B cell (primary cell): ENCODE data around the gene KRTAP1-4. TPM values are rescaled to one million over a fixed set of nuclear protein-coding genes. Genes with fewer than 3 reads are reported as not detected.

Experiments
- ATAC-seq: fragments of 200-7000 bp; cut with Tn5 transposase; one replicate; pipeline ENCODE4 v1.10.0; 2021; ENCODE audit warnings: low read depth, mild to moderate bottlenecking, moderate number of reproducible peaks, moderate library complexity
- CTCF ChIA-PET: fragments of 350-600 bp; sonication (Branson Sonifier 250); formaldehyde crosslinking; loops from one replicate; lab custom pipeline; 2021; ENCODE audit warnings: antibody characterized with exemption, inconsistent platforms; lab: Charles Lee
- POLR2A ChIA-PET: fragments of 350-600 bp; sonication (Branson Sonifier 250); formaldehyde crosslinking; loops from one replicate; lab custom pipeline; 2021; ENCODE audit warnings: antibody characterized with exemption; lab: Charles Lee
- DNase-seq: peaks from one replicate; pipeline ENCODE4 v3.0.0; 2013
- H2AFZ ChIP-seq: 2 replicates; pipeline ENCODE4 v1.6.1; 2012; ENCODE audit warnings: mild to moderate bottlenecking, low read depth, low read length; ENCODE audit not compliant: insufficient read depth, poor library complexity, severe bottlenecking
- H3K27ac ChIP-seq, 2 donors: 1 replicate in 1 of 2; 2 replicates in 1 of 2; pipeline ENCODE4 v1.5.1; 2012 to 2013; ENCODE audit warnings: low read length in 2 of 2, mild to moderate bottlenecking in 2 of 2, moderate library complexity in 1 of 2
- H3K27me3 ChIP-seq, 4 experiments: fragments of 200-600 bp in 1 of 4; sonication (generic) in 1 of 4; replicated peaks in 1 of 4; 1 replicate in 2 of 4; 2 replicates in 2 of 4; pipeline versions ENCODE4 v1.6.1 to v1.7.0; 2013 to 2016; ENCODE audit warnings: low read length in 3 of 4, mild to moderate bottlenecking in 2 of 4, mixed read lengths in 1 of 4, moderate library complexity in 1 of 4; ENCODE audit not compliant: insufficient read depth in 4 of 4, control insufficient read depth in 3 of 4; ENCODE audit errors: control extremely low read depth in 1 of 4
- H3K36me3 ChIP-seq, 2 experiments: replicated peaks in 1 of 2; 1 replicate in 1 of 2; 2 replicates in 1 of 2; pipeline versions ENCODE4 v1.6.1 to v1.7.1; 2013; ENCODE audit warnings: low read length in 1 of 2; ENCODE audit not compliant: insufficient read depth in 2 of 2, control insufficient read depth in 1 of 2; ENCODE audit errors: control extremely low read depth in 1 of 2, extremely low read depth in 1 of 2
- H3K4me1 ChIP-seq, 2 donors: fragments of 200-600 bp in 1 of 2; sonication (generic) in 1 of 2; 1 replicate in 1 of 2; 2 replicates in 1 of 2; pipeline versions ENCODE4 v1.5.1 to v1.6.1; 2013 to 2017; ENCODE audit warnings: low read length in 2 of 2; ENCODE audit not compliant: control insufficient read depth in 2 of 2, insufficient read depth in 2 of 2
- H3K4me2 ChIP-seq: replicated peaks from 2 replicates; pipeline ENCODE3; 2012; ENCODE audit warnings: mild to moderate bottlenecking, low read depth, low read length; ENCODE audit not compliant: poor library complexity, severe bottlenecking
- H3K4me3 ChIP-seq, 5 experiments: fragments of 200-600 bp in 1 of 5; sonication (generic) in 1 of 5; 1 replicate in 3 of 5; 2 replicates in 2 of 5; pipeline versions ENCODE4 v1.5.1 to v1.7.0; 2011 to 2016; ENCODE audit warnings: low read length in 4 of 5, mild to moderate bottlenecking in 4 of 5, low read depth in 2 of 5, control low read depth in 1 of 5, moderate library complexity in 1 of 5; ENCODE audit not compliant: insufficient read depth in 1 of 5; ENCODE audit errors: control extremely low read depth in 1 of 5, extremely low read depth in 1 of 5
- H3K79me2 ChIP-seq: fragments of 200-600 bp; sonication (generic); one replicate; pipeline ENCODE4 v1.6.0; 2016; ENCODE audit warnings: low read length; ENCODE audit not compliant: control insufficient read depth, insufficient read depth
- H3K9ac ChIP-seq: fragments of 200-600 bp; sonication (generic); 2 replicates; pipeline ENCODE4 v1.6.1; 2017; ENCODE audit warnings: mild to moderate bottlenecking, low read length, moderate library complexity
- H3K9me3 ChIP-seq, 3 donors: one replicate each; pipeline versions ENCODE4 v1.6.1 to v1.7.1; 2013; ENCODE audit warnings: low read length in 2 of 3; ENCODE audit not compliant: control insufficient read depth in 2 of 3, insufficient read depth in 1 of 3; ENCODE audit errors: control extremely low read depth in 1 of 3
- H4K20me1 ChIP-seq: 2 replicates; pipeline ENCODE4 v1.6.0; 2012; ENCODE audit warnings: mild to moderate bottlenecking, low read length; ENCODE audit not compliant: insufficient read depth, control insufficient read depth, poor library complexity, severe bottlenecking
- H3K27ac Mint-ChIP-seq: one replicate; pipeline ENCODE4 v1.8.0; 2021; ENCODE audit warnings: mixed read lengths
- H3K27me3 Mint-ChIP-seq: one replicate; pipeline ENCODE4 v1.8.0; 2021; ENCODE audit warnings: mixed read lengths
- H3K4me1 Mint-ChIP-seq: one replicate; pipeline ENCODE4 v1.8.0; 2021; ENCODE audit warnings: mixed read lengths
- H3K4me3 Mint-ChIP-seq: one replicate; pipeline ENCODE4 v1.8.0; 2021; ENCODE audit warnings: mixed read lengths
- H3K9me3 Mint-ChIP-seq: one replicate; pipeline ENCODE4 v1.8.0; 2022; ENCODE audit warnings: mixed read lengths; ENCODE audit not compliant: insufficient read depth
- CTCF ChIP-seq: fragments of 200-600 bp; IDR thresholded peaks from one replicate; pipeline ENCODE4 v1.8.0; 2022; ENCODE audit warnings: antibody characterized with exemption, mild to moderate bottlenecking
- EZH2 ChIP-seq: IDR thresholded peaks from 2 replicates; pipeline ENCODE4 v1.6.1; 2012; ENCODE audit warnings: borderline replicate concordance, low read depth, mild to moderate bottlenecking, moderate library complexity, low read length; ENCODE audit not compliant: insufficient read depth, poor library complexity, severe bottlenecking
- WGBS: methylation state at CpG from one replicate; pipeline ENCODE4 v1.1.5; 2013; ENCODE audit warnings: missing lambda C conversion rate; ENCODE audit not compliant: insufficient coverage; 5-methylcytosine and 5-hydroxymethylcytosine counted together
- intact Hi-C: fragments of 100-400 bp; cut with micrococcal nuclease; formaldehyde crosslinking; loops from one replicate; pipeline ENCODE4 v1.10.0; 2022
- polyA plus RNA-seq: library from polyadenylated mRNA; depleted of rRNA; stranded (reverse); fragments of >200 nt; gene quantifications from 2 replicates; pipeline ENCODE4 v1.2.3, GENCODE V29; 2012
- total RNA-seq, 2 donors: library from RNA; stranded (reverse); fragments of 120-200 nt in 1 of 2; gene quantifications; 1 replicate in 1 of 2; 2 replicates in 1 of 2; pipeline versions ENCODE4 v1.2.3 to v1.2.4, GENCODE V29; 2013 to 2022

The KRTAP1-4 gene
- total and polyA plus RNA-seq, 2 donors (not counting 1 experiment from before 2014, with no cell fraction given): not detected

- H3K27ac ChIP-seq: no peak overlapping the region
- H3K4me3 ChIP-seq: no peak overlapping the region
- peaks cover 0 to 2% (median under 1%) of the 10 kb centered on the region in 3 donors for H3K9me3 ChIP-seq
- no peaks in the 10 kb centered on the region for H4K20me1 ChIP-seq
- TF ChIP-seq CTCF (no peak), EZH2 (no peak)
- H3K9me3 Mint-ChIP-seq: no peaks in the 10 kb centered on the region
- no peaks in the 10 kb centered on the region for H3K27me3 ChIP-seq
- no peaks in the 10 kb centered on the region for H3K36me3 ChIP-seq
- no peaks in the 10 kb centered on the region for H3K4me1 Mint-ChIP-seq
- no peaks in the 10 kb centered on the region for H3K4me1 ChIP-seq
- no peak overlapping the region for H2AFZ ChIP-seq
- ChIA-PET CTCF (no interaction called here), POLR2A (no interaction called here)
- intact Hi-C loops: no loop called here
- DNase-seq (no peak), ATAC-seq (no peak)
- no peak overlapping the region for H3K9ac ChIP-seq
- no peak overlapping the region for H3K4me3 Mint-ChIP-seq
- no peaks in the 10 kb centered on the region for H3K79me2 ChIP-seq
- peaks cover 38% of the 10 kb centered on the region for H3K27me3 Mint-ChIP-seq
- no peak overlapping the region for H3K27ac Mint-ChIP-seq
- H3K4me2 ChIP-seq: no peak overlapping the region
These were observed 22.6 kb upstream of the KRTAP1-4 start for GRCh38 chr17:41052566-41052965.

- Mint-ChIP-seq H3K4me1 (peaks cover 2% of the 10 kb centered on the region), H3K9me3 (no peaks in the 10 kb centered on the region), H3K4me3 (no peak overlapping the region), H3K27me3 (peaks cover 37% of the 10 kb centered on the region), H3K27ac (no peak overlapping the region)
- no peak overlapping the region for H3K4me2 ChIP-seq
- H4K20me1 ChIP-seq: no peaks in the 10 kb centered on the region
- H3K27ac ChIP-seq: no peak overlapping the region
- peaks cover 0 to 2% (median 0%) of the 10 kb centered on the region in 4 experiments for H3K27me3 ChIP-seq
- ChIA-PET POLR2A (no interaction called here), CTCF (no interaction called here)
- H2AFZ ChIP-seq: no peak overlapping the region
- no peaks in the 10 kb centered on the region for H3K9me3 ChIP-seq
- TF ChIP-seq EZH2: no peak
- TF ChIP-seq CTCF: no peak
- H3K4me3 ChIP-seq: no peak overlapping the region
- no peaks in the 10 kb centered on the region for H3K4me1 ChIP-seq
- WGBS: 50% methylated on average over 1 of the region's 2 CpGs
- no peaks in the 10 kb centered on the region for H3K79me2 ChIP-seq
- DNase-seq (no peak), ATAC-seq (no peak)
- no peak overlapping the region for H3K9ac ChIP-seq
- intact Hi-C loops: no loop called here
- no peaks in the 10 kb centered on the region for H3K36me3 ChIP-seq
These were observed 19.1 kb upstream of the KRTAP1-4 start for GRCh38 chr17:41049110-41049509.
